IMR-90 (cell line): ENCODE data around the gene ATP4B. TPM values are rescaled to one million over a fixed set of nuclear protein-coding genes. Genes with fewer than 3 reads are reported as not detected.

Experiments
- ATAC-seq: fragments of 200-7000 bp; cut with Tn5 transposase; 2 replicates; pipeline ENCODE4 v1.9.1; 2020; ENCODE audit warnings: low read depth, mild to moderate bottlenecking, moderate library complexity
- BruUV-seq: library from RNA; stranded (reverse); fragments of 400-500 nt; replicated peaks from 2 replicates; lab custom pipeline; 2021; lab: Mats Ljungman, UMichigan
- CTCF ChIA-PET: fragments of 300-600 bp; formaldehyde crosslinking; extraction: SDS; loops from one replicate; lab custom pipeline; 2021; ENCODE audit warnings: antibody characterized with exemption; lab: Yijun Ruan, JAX
- POLR2A ChIA-PET: fragments of 300-600 bp; sonication (Branson Sonifier 250); formaldehyde crosslinking; loops from one replicate; lab custom pipeline; 2022; ENCODE audit warnings: antibody characterized with exemption; ENCODE audit not compliant: unreplicated experiment; lab: Charles Lee
- DNase-seq: peaks from one replicate; pipeline ENCODE4 v3.0.0; 2013
- H2AFZ ChIP-seq: replicated peaks from 2 replicates; pipeline ENCODE3; 2013; ENCODE audit warnings: low read length, mild to moderate bottlenecking; ENCODE audit not compliant: poor library complexity
- H2AK5ac ChIP-seq: 2 replicates; pipeline ENCODE4 v1.6.1; 2013; ENCODE audit warnings: low read depth, low read length, inconsistent platforms
- H2AK9ac ChIP-seq: replicated peaks from 2 replicates; pipeline ENCODE3; 2013; ENCODE audit warnings: mild to moderate bottlenecking, low read depth, low read length, moderate library complexity; ENCODE audit not compliant: poor library complexity
- H2BK120ac ChIP-seq: 2 replicates; pipeline ENCODE4 v1.6.1; 2013; ENCODE audit warnings: low read depth, low read length, inconsistent platforms
- H2BK15ac ChIP-seq: 3 replicates; pipeline ENCODE4 v1.6.1; 2013; ENCODE audit warnings: low read depth, low read length, inconsistent platforms
- H2BK20ac ChIP-seq: 2 replicates; pipeline ENCODE4 v1.6.1; 2013; ENCODE audit warnings: low read depth, mild to moderate bottlenecking, inconsistent platforms, low read length, moderate library complexity
- H2BK5ac ChIP-seq: 2 replicates; pipeline ENCODE4 v1.6.1; 2013; ENCODE audit warnings: mild to moderate bottlenecking, low read depth, low read length, inconsistent platforms; ENCODE audit not compliant: poor library complexity, severe bottlenecking
- H3K14ac ChIP-seq: replicated peaks from 2 replicates; pipeline ENCODE4 v1.6.1; 2013; ENCODE audit warnings: low read depth, low read length, inconsistent platforms
- H3K18ac ChIP-seq: 2 replicates; pipeline ENCODE4 v1.6.1; 2013; ENCODE audit warnings: low read depth, low read length, control low read depth
- H3K23ac ChIP-seq: 2 replicates; pipeline ENCODE4 v1.6.1; 2013; ENCODE audit warnings: low read depth, low read length, inconsistent platforms
- H3K27ac ChIP-seq: 2 replicates; pipeline ENCODE4 v1.5.1; 2013; ENCODE audit warnings: mild to moderate bottlenecking, control low read depth, low read length; ENCODE audit not compliant: insufficient read depth
- H3K27me3 ChIP-seq: 2 replicates; pipeline ENCODE4 v1.6.1; 2013; ENCODE audit warnings: low read length; ENCODE audit not compliant: control insufficient read depth, insufficient read depth
- H3K36me3 ChIP-seq: 2 replicates; pipeline ENCODE4 v1.6.1; 2013; ENCODE audit warnings: low read length, mixed read lengths; ENCODE audit not compliant: control insufficient read depth, insufficient read depth
- H3K4ac ChIP-seq: 2 replicates; pipeline ENCODE4 v1.6.1; 2013; ENCODE audit warnings: low read depth, low read length, inconsistent platforms
- H3K4me1 ChIP-seq: 2 replicates; pipeline ENCODE4 v1.6.1; 2013; ENCODE audit warnings: low read length, mixed read lengths; ENCODE audit not compliant: control insufficient read depth, insufficient read depth
- H3K4me2 ChIP-seq: 2 replicates; pipeline ENCODE4 v1.6.1; 2013; ENCODE audit warnings: low read depth, mild to moderate bottlenecking, control low read depth, low read length, moderate library complexity
- H3K4me3 ChIP-seq: 2 replicates; pipeline ENCODE4 v1.5.1; 2013; ENCODE audit warnings: low read depth, mild to moderate bottlenecking, control low read depth, low read length, moderate library complexity; ENCODE audit not compliant: insufficient read depth
- H3K56ac ChIP-seq: 2 replicates; pipeline ENCODE4 v1.6.1; 2013; ENCODE audit warnings: low read length, inconsistent platforms; ENCODE audit not compliant: insufficient read depth; ENCODE audit errors: extremely low read depth
- H3K79me1 ChIP-seq, 2 experiments: 2 replicates each; pipeline ENCODE4 v1.6.1; 2013; ENCODE audit warnings: low read length in 2 of 2, inconsistent platforms in 1 of 2, low read depth in 1 of 2
- H3K9ac ChIP-seq: 2 replicates; pipeline ENCODE4 v1.6.1; 2013; ENCODE audit warnings: low read depth, low read length, control low read depth
- H3K9me1 ChIP-seq: 2 replicates; pipeline ENCODE4 v1.6.1; 2013; ENCODE audit warnings: low read length, inconsistent platforms; ENCODE audit not compliant: insufficient read depth
- H3K9me3 ChIP-seq: 2 replicates; pipeline ENCODE4 v1.6.1; 2013; ENCODE audit warnings: low read length; ENCODE audit not compliant: control insufficient read depth, insufficient read depth
- H4K20me1 ChIP-seq: 2 replicates; pipeline ENCODE4 v1.6.1; 2013; ENCODE audit warnings: low read length, inconsistent platforms; ENCODE audit not compliant: insufficient read depth
- H4K5ac ChIP-seq: 2 replicates; pipeline ENCODE4 v1.6.1; 2013; ENCODE audit warnings: mild to moderate bottlenecking, low read depth, low read length, control low read depth
- H4K8ac ChIP-seq, 2 experiments: 2 replicates each; pipeline ENCODE4 v1.6.1; 2013; ENCODE audit warnings: low read depth in 2 of 2, low read length in 2 of 2, control low read depth in 1 of 2, inconsistent platforms in 1 of 2
- H4K91ac ChIP-seq: 2 replicates; pipeline ENCODE4 v1.6.1; 2013; ENCODE audit warnings: low read depth, low read length, inconsistent platforms; ENCODE audit not compliant: insufficient read depth
- BHLHE40 ChIP-seq: fragments of 150-350 bp; IDR thresholded peaks from 2 replicates; pipeline ENCODE4 v1.6.1; 2016; ENCODE audit warnings: mild to moderate bottlenecking, low read depth, low read length
- CEBPB ChIP-seq: IDR thresholded peaks from 2 replicates; pipeline ENCODE4 v1.6.1; 2012; ENCODE audit warnings: low read depth, low read length, improper control_type of control experiment
- CHD1 ChIP-seq: IDR thresholded peaks from 2 replicates; pipeline ENCODE4 v1.6.1; 2012; ENCODE audit warnings: low read depth, low read length, improper control_type of control experiment
- CTCF ChIP-seq: conservative IDR thresholded peaks from 2 replicates; pipeline ENCODE4 v1.5.1; 2012; ENCODE audit warnings: mild to moderate bottlenecking, low read depth, low read length, improper control_type of control experiment
- ELK1 ChIP-seq: fragments of 150-350 bp; IDR thresholded peaks from 2 replicates; pipeline ENCODE4 v1.6.1; 2016; ENCODE audit warnings: low read depth, mild to moderate bottlenecking, low read length, moderate library complexity, borderline replicate concordance
- FOS ChIP-seq: fragments of 150-350 bp; IDR thresholded peaks from 2 replicates; pipeline ENCODE4 v1.6.1; 2016; ENCODE audit warnings: low read depth, low read length
- MAFK ChIP-seq: IDR thresholded peaks from 2 replicates; pipeline ENCODE4 v1.6.1; 2012; ENCODE audit warnings: low read depth, low read length, improper control_type of control experiment
- MAZ ChIP-seq: IDR thresholded peaks from 2 replicates; pipeline ENCODE4 v1.6.1; 2012; ENCODE audit warnings: low read depth, mild to moderate bottlenecking, low read length, improper control_type of control experiment, moderate library complexity, borderline replicate concordance
- MXI1 ChIP-seq: IDR thresholded peaks from 2 replicates; pipeline ENCODE4 v1.6.1; 2012; ENCODE audit warnings: low read depth, mild to moderate bottlenecking, low read length, moderate library complexity, borderline replicate concordance
- NFE2L2 ChIP-seq: fragments of 150-350 bp; IDR thresholded peaks from 2 replicates; pipeline ENCODE4 v1.6.1; 2016; ENCODE audit warnings: low read depth, mild to moderate bottlenecking, low read length
- POLR2A ChIP-seq: IDR thresholded peaks from 2 replicates; pipeline ENCODE4 v1.6.1; 2012; ENCODE audit warnings: mild to moderate bottlenecking, low read depth, low read length
- RAD21 ChIP-seq: IDR thresholded peaks from 2 replicates; pipeline ENCODE4 v1.6.1; 2012; ENCODE audit warnings: low read length, improper control_type of control experiment
- RCOR1 ChIP-seq: IDR thresholded peaks from 2 replicates; pipeline ENCODE4 v1.6.1; 2012; ENCODE audit warnings: mild to moderate bottlenecking, low read length, improper control_type of control experiment; ENCODE audit not compliant: insufficient replicate concordance
- RFX5 ChIP-seq: IDR thresholded peaks from 2 replicates; pipeline ENCODE4 v1.8.0; 2012; ENCODE audit warnings: low read depth, mild to moderate bottlenecking, low read length, moderate library complexity
- SMC3 ChIP-seq: fragments of 150-350 bp; IDR thresholded peaks from 2 replicates; pipeline ENCODE4 v1.6.1; 2016; ENCODE audit warnings: low read depth, mild to moderate bottlenecking, antibody characterized with exemption, low read length, moderate library complexity
- USF2 ChIP-seq: fragments of 150-350 bp; IDR thresholded peaks from 2 replicates; pipeline ENCODE4 v1.6.1; 2017; ENCODE audit warnings: mild to moderate bottlenecking, antibody characterized with exemption, low read length, low read depth
- WGBS, 2 experiments: methylation state at CpG; one replicate each; pipeline versions ENCODE4 v1.1.5 to v1.1.7; 2013; ENCODE audit warnings: missing lambda C conversion rate in 2 of 2; ENCODE audit not compliant: insufficient read length in 1 of 2; ENCODE audit errors: extremely low coverage in 2 of 2; 5-methylcytosine and 5-hydroxymethylcytosine counted together
- dilution Hi-C: fragments of 300-500 bp; cut with HindIII; formaldehyde crosslinking; loops from one replicate; pipeline ENCODE4 v1.14.3; 2018; ENCODE audit warnings: low sequenced_read_pairs; ENCODE audit not compliant: unreplicated experiment
- in situ Hi-C: fragments of 300-500 bp; cut with MboI; formaldehyde crosslinking; loops from 3 replicates; pipeline ENCODE4 v1.14.3; 2019; ENCODE audit warnings: low sequenced_read_pairs, inconsistent platforms, mixed read lengths
- intact Hi-C: fragments of 100-400 bp; cut with micrococcal nuclease; formaldehyde crosslinking; loops from 2 replicates; pipeline ENCODE4 v1.10.0; 2022
- polyA plus RNA-seq, 3 experiments: library from polyadenylated mRNA; depleted of rRNA; stranded (reverse); fragments of >200 nt; gene quantifications; 2 replicates each; pipeline ENCODE4 v1.2.3, GENCODE V29; 2012; ENCODE audit warnings: low replicate concordance in 1 of 3
- total RNA-seq: library from RNA; depleted of rRNA; stranded (reverse); fragments of >200 nt; gene quantifications from 2 replicates; pipeline ENCODE4 v1.2.3, GENCODE V29; 2012

The ATP4B gene
- total and polyA plus RNA-seq, 2 of the 4 experiments (the other 2 are of a cell fraction), result not detected

- TF ChIP-seq CEBPB, result no peak
- no peak for TF ChIP-seq RCOR1
- TF ChIP-seq MAFK, result no peak
- no peak for TF ChIP-seq RAD21
- TF ChIP-seq ELK1, result no peak
- TF ChIP-seq NFE2L2, result no peak
- TF ChIP-seq RFX5, result no peak
- no peak for TF ChIP-seq FOS
- no peak for TF ChIP-seq CTCF
- no peak for TF ChIP-seq MAZ
- no peak for TF ChIP-seq SMC3
- TF ChIP-seq MXI1, result no peak
- TF ChIP-seq POLR2A, result no peak
- no peak for TF ChIP-seq CHD1
- no peak for TF ChIP-seq USF2
- TF ChIP-seq BHLHE40, result no peak
- no peak overlapping the region for H3K9ac ChIP-seq
- H3K79me1 ChIP-seq, result no peaks in the 10 kb centered on the region
- POLR2A ChIA-PET, result no interaction called here
- H3K23ac ChIP-seq, result no peak overlapping the region
- no peaks in the 10 kb centered on the region for H3K36me3 ChIP-seq
- H2BK5ac ChIP-seq, result no peak overlapping the region
- H2BK15ac ChIP-seq, result no peak overlapping the region
- no peak overlapping the region for H3K14ac ChIP-seq
- H2BK120ac ChIP-seq, result no peak overlapping the region
- dilution Hi-C loops (no loop called here), in situ Hi-C loops (no loop called here), intact Hi-C loops (no loop called here)
- H2BK20ac ChIP-seq, result no peak overlapping the region
- H3K4ac ChIP-seq, result no peak overlapping the region
- CTCF ChIA-PET, result no interaction called here
- 80% methylated on average over 1 of the region's 9 CpGs; no CpG with 5 or more reads in 1 of the 2 experiments for WGBS, 2 experiments
- ATAC-seq (no peak), DNase-seq (no peak)
- H2AFZ ChIP-seq, result no peak overlapping the region
- no peaks in the 10 kb centered on the region; the same call in 1 of the 2 replicates for H4K20me1 ChIP-seq
- H2AK5ac ChIP-seq, result no peak overlapping the region
- no TSS peak for BruUV-seq
- H3K9me1 ChIP-seq, result 0 out of 2 replicates have a peak, but pooled peaks cover 3% of the 10 kb centered on the region
- H3K27ac ChIP-seq, result no peak overlapping the region
- H3K4me3 ChIP-seq, result no peak overlapping the region
- no peak overlapping the region for H3K4me2 ChIP-seq
- no peak overlapping the region for H3K56ac ChIP-seq
- H2AK9ac ChIP-seq, result no peak overlapping the region
- H3K4me1 ChIP-seq, result peaks cover 2% of the 10 kb centered on the region; the same call in 1 of the 2 replicates
- peaks cover 3% of the 10 kb centered on the region; the same call in 1 of the 2 replicates for H3K27me3 ChIP-seq
- no peak overlapping the region for H4K8ac ChIP-seq
- no peaks in the 10 kb centered on the region for H3K9me3 ChIP-seq
- no peak overlapping the region for H3K18ac ChIP-seq
- no peak overlapping the region for H4K5ac ChIP-seq
- H4K91ac ChIP-seq, result no peak overlapping the region
Measured at GRCh38 chr13:113654175-113654560, 3.8 kb downstream of the ATP4B start.
